H1 (cell line): ENCODE measurements around the gene ARID1B. TPM values are rescaled to one million over a fixed set of nuclear protein-coding genes. Genes with fewer than 3 reads are reported as not detected.

ENCODE experiments used
- CTCF ChIA-PET: fragments of 300-600 bp; sonication (Branson Sonifier 250); formaldehyde crosslinking; loops from one replicate; lab custom pipeline; 2021; ENCODE audit not compliant: partially characterized antibody; lab: Charles Lee
- POLR2A ChIA-PET: fragments of 300-600 bp; sonication (Branson Sonifier 250); formaldehyde crosslinking; loops from one replicate; lab custom pipeline; 2021; ENCODE audit warnings: inconsistent platforms; ENCODE audit not compliant: partially characterized antibody; lab: Charles Lee
- DNase-seq, 2 experiments: peaks; one replicate each; pipeline versions ENCODE4 v3.0.0 to v3.0.0-alpha.2; 2010 to 2022; ENCODE audit warnings: low spot score in 2 of 2, low read depth in 1 of 2, mixed read lengths in 1 of 2
- FAIRE-seq: peaks from 2 replicates; lab custom pipeline; 2011; peaks lifted over from hg19 to GRCh38; lab: Jason Lieb, UNC
- H2AFZ ChIP-seq: 2 replicates; pipeline ENCODE4 v1.8.1; 2012; ENCODE audit warnings: low read length, inconsistent platforms
- H2AK5ac ChIP-seq: 2 replicates; pipeline ENCODE4 v1.6.1; 2013; ENCODE audit warnings: low read depth, low read length
- H2BK120ac ChIP-seq: replicated peaks from 2 replicates; pipeline ENCODE3; 2013; ENCODE audit warnings: low read depth, low read length, inconsistent platforms
- H2BK12ac ChIP-seq: 2 replicates; pipeline ENCODE4 v1.6.1; 2013; ENCODE audit warnings: low read depth, low read length
- H2BK15ac ChIP-seq: 2 replicates; pipeline ENCODE4 v1.6.1; 2013; ENCODE audit warnings: low read length
- H2BK20ac ChIP-seq: 2 replicates; pipeline ENCODE4 v1.6.1; 2013; ENCODE audit warnings: low read length
- H2BK5ac ChIP-seq: 2 replicates; pipeline ENCODE4 v1.6.1; 2013; ENCODE audit warnings: low read depth, low read length
- H3K14ac ChIP-seq: 2 replicates; pipeline ENCODE4 v1.6.1; 2013; ENCODE audit warnings: inconsistent platforms; ENCODE audit not compliant: insufficient read length
- H3K18ac ChIP-seq: 2 replicates; pipeline ENCODE4 v1.6.1; 2013; ENCODE audit warnings: low read length; ENCODE audit errors: extremely low read depth
- H3K23ac ChIP-seq: 2 replicates; pipeline ENCODE4 v1.6.1; 2013; ENCODE audit warnings: inconsistent platforms; ENCODE audit not compliant: insufficient read length
- H3K23me2 ChIP-seq: 2 replicates; pipeline ENCODE4 v1.6.1; 2013; ENCODE audit warnings: low read depth, low read length
- H3K27ac ChIP-seq: 2 replicates; pipeline ENCODE4 v1.6.1; 2011; ENCODE audit warnings: low read depth, low read length, inconsistent platforms
- H3K27me3 ChIP-seq, 4 experiments: replicated peaks in 1 of 4; 1 replicate in 1 of 4; 2 replicates in 3 of 4; pipeline versions ENCODE4 v1.6.1 to v1.8.1; 2011 to 2013; ENCODE audit warnings: low read length in 3 of 4, mild to moderate bottlenecking in 3 of 4, inconsistent platforms in 2 of 4, mixed read lengths in 2 of 4, moderate library complexity in 1 of 4; ENCODE audit not compliant: control insufficient read depth in 3 of 4, insufficient read depth in 3 of 4; ENCODE audit errors: extremely low read depth in 1 of 4
- H3K36me3 ChIP-seq, 4 experiments: 2 replicates each; pipeline versions ENCODE4 v1.6.1 to v1.8.1; 2011 to 2013; ENCODE audit warnings: mild to moderate bottlenecking in 4 of 4, low read length in 3 of 4, moderate library complexity in 2 of 4, control low read depth in 1 of 4, inconsistent platforms in 1 of 4; ENCODE audit not compliant: insufficient read depth in 4 of 4, control insufficient read depth in 2 of 4
- H3K4ac ChIP-seq: replicated peaks from 2 replicates; pipeline ENCODE3; 2013; ENCODE audit warnings: low read length, low read depth, mixed read lengths, inconsistent platforms; ENCODE audit not compliant: insufficient read length
- H3K4me1 ChIP-seq, 4 experiments: replicated peaks in 1 of 4; 1 replicate in 1 of 4; 2 replicates in 3 of 4; pipeline versions ENCODE4 v1.6.1 to v1.8.1; 2011 to 2013; ENCODE audit warnings: low read length in 3 of 4, inconsistent platforms in 2 of 4, mixed read lengths in 1 of 4; ENCODE audit not compliant: insufficient read depth in 4 of 4, control insufficient read depth in 3 of 4
- H3K4me2 ChIP-seq, 2 experiments: 2 replicates each; pipeline versions ENCODE4 v1.6.1 to v1.8.1; 2011 to 2013; ENCODE audit warnings: low read depth in 2 of 2, low read length in 2 of 2, control low read depth in 1 of 2, inconsistent platforms in 1 of 2, mild to moderate bottlenecking in 1 of 2; ENCODE audit not compliant: insufficient read depth in 1 of 2
- H3K4me3 ChIP-seq, 4 experiments: fragments of 200-600, 300-600 bp in 1 of 4; sonication (generic), shearing (Covaris generic), sonication (Bioruptor Twin) in 1 of 4; 2 replicates each; pipeline versions ENCODE4 v1.5.1 to v1.8.1; 2011 to 2016; ENCODE audit warnings: low read length in 4 of 4, low read depth in 3 of 4, control low read depth in 2 of 4, inconsistent platforms in 2 of 4, mild to moderate bottlenecking in 2 of 4, mixed read lengths in 1 of 4, moderate library complexity in 1 of 4; ENCODE audit not compliant: insufficient read depth in 2 of 4; ENCODE audit errors: extremely low read depth in 1 of 4
- H3K56ac ChIP-seq: replicated peaks from 2 replicates; pipeline ENCODE3; 2013; ENCODE audit warnings: low read depth, mild to moderate bottlenecking, mixed read lengths, low read length, inconsistent platforms; ENCODE audit not compliant: insufficient read length
- H3K79me1 ChIP-seq: 2 replicates; pipeline ENCODE4 v1.6.1; 2013; ENCODE audit warnings: low read depth, low read length, control low read depth
- H3K79me2 ChIP-seq, 2 experiments: 2 replicates each; pipeline versions ENCODE4 v1.6.1 to v1.8.1; 2012 to 2013; ENCODE audit warnings: low read length in 2 of 2, mild to moderate bottlenecking in 2 of 2, inconsistent platforms in 1 of 2; ENCODE audit not compliant: insufficient read depth in 2 of 2, control insufficient read depth in 1 of 2
- H3K9ac ChIP-seq, 4 experiments: replicated peaks in 1 of 4; 1 replicate in 1 of 4; 2 replicates in 3 of 4; pipeline versions ENCODE4 v1.6.1 to v1.8.1; 2011 to 2013; ENCODE audit warnings: low read depth in 3 of 4, low read length in 3 of 4, control low read depth in 2 of 4, mild to moderate bottlenecking in 2 of 4, moderate library complexity in 2 of 4, inconsistent platforms in 1 of 4; ENCODE audit errors: extremely low read depth in 1 of 4
- H3K9me3 ChIP-seq, 2 experiments: 2 replicates each; pipeline versions ENCODE4 v1.6.1 to v1.8.1; 2012 to 2013; ENCODE audit warnings: mild to moderate bottlenecking in 2 of 2, moderate library complexity in 2 of 2, control low read depth in 1 of 2, inconsistent platforms in 1 of 2, low read depth in 1 of 2, low read length in 1 of 2, mixed read lengths in 1 of 2; ENCODE audit not compliant: insufficient read depth in 2 of 2
- H4K20me1 ChIP-seq, 2 experiments: replicated peaks in 1 of 2; 2 replicates each; pipeline versions ENCODE3 to v1.8.1; 2011 to 2013; ENCODE audit warnings: inconsistent platforms in 2 of 2, low read length in 2 of 2, mild to moderate bottlenecking in 1 of 2; ENCODE audit not compliant: insufficient read depth in 2 of 2, control insufficient read depth in 1 of 2
- H4K5ac ChIP-seq: 2 replicates; pipeline ENCODE4 v1.6.1; 2013; ENCODE audit warnings: low read length, low read depth, mixed read lengths, inconsistent platforms; ENCODE audit not compliant: insufficient read length
- H4K8ac ChIP-seq: 2 replicates; pipeline ENCODE4 v1.8.0; 2013; ENCODE audit warnings: mild to moderate bottlenecking, moderate library complexity, low read length, inconsistent platforms; ENCODE audit not compliant: insufficient read depth; ENCODE audit errors: extremely low read depth
- H4K91ac ChIP-seq: replicated peaks from 2 replicates; pipeline ENCODE3; 2013; ENCODE audit warnings: low read length, mixed read lengths, inconsistent platforms; ENCODE audit not compliant: insufficient read length
- BRCA1 ChIP-seq: IDR thresholded peaks from 2 replicates; pipeline ENCODE4 v1.6.1; 2012; ENCODE audit warnings: low read depth, low read length, improper control_type of control experiment
- EGR1 ChIP-seq: IDR thresholded peaks from 2 replicates; pipeline ENCODE4 v1.6.1; 2011; ENCODE audit warnings: low read depth, low read length, borderline replicate concordance
- EZH2 ChIP-seq: fragments of 200-600 bp; sonication (generic); IDR thresholded peaks from 2 replicates; pipeline ENCODE4 v1.7.1; 2012; ENCODE audit warnings: low read depth, mild to moderate bottlenecking, moderate library complexity, low read length, inconsistent platforms; ENCODE audit not compliant: severe bottlenecking
- FOSL1 ChIP-seq: IDR thresholded peaks from 2 replicates; pipeline ENCODE4 v1.6.1; 2011; ENCODE audit warnings: mild to moderate bottlenecking, low read depth, low read length, moderate library complexity; ENCODE audit not compliant: insufficient read depth
- GABPA ChIP-seq: IDR thresholded peaks from 2 replicates; pipeline ENCODE4 v1.6.1; 2011; ENCODE audit warnings: mild to moderate bottlenecking, low read length, moderate library complexity, borderline replicate concordance; ENCODE audit not compliant: insufficient read depth
- SAP30 ChIP-seq: fragments of 300-600 bp; sonication (generic); IDR thresholded peaks from 2 replicates; pipeline ENCODE4 v1.7.1; 2012; ENCODE audit warnings: low read length, moderate library complexity, mild to moderate bottlenecking, inconsistent platforms; ENCODE audit not compliant: insufficient read depth, insufficient replicate concordance
- TAF1 ChIP-seq: IDR thresholded peaks from 2 replicates; pipeline ENCODE4 v1.6.1; 2011; ENCODE audit warnings: mild to moderate bottlenecking, low read depth, low read length
- TAF7 ChIP-seq: optimal IDR thresholded peaks from 2 replicates; pipeline ENCODE3; 2011; ENCODE audit warnings: low read depth, mild to moderate bottlenecking, inconsistent platforms, low read length, moderate library complexity, borderline replicate concordance
- TEAD4 ChIP-seq: IDR thresholded peaks from 2 replicates; pipeline ENCODE4 v1.6.1; 2012; ENCODE audit warnings: low read depth, low read length, inconsistent platforms, mixed read lengths
- WGBS, 2 experiments: shearing (Covaris generic) in 1 of 2; methylation state at CpG; one replicate each; pipeline versions ENCODE4 v1.1.6 to v1.1.7; 2013 to 2015; ENCODE audit warnings: low lambda C conversion rate in 2 of 2, mixed read lengths in 2 of 2, inconsistent platforms in 1 of 2, low coverage in 1 of 2, missing lambda C conversion rate in 1 of 2; ENCODE audit not compliant: insufficient replicate concordance in 2 of 2, insufficient coverage in 1 of 2, insufficient read length in 1 of 2; ENCODE audit errors: extremely low coverage in 1 of 2, missing lambda C conversion rate in 1 of 2; 5-methylcytosine and 5-hydroxymethylcytosine counted together
- polyA plus RNA-seq, 7 experiments: library from polyadenylated mRNA; depleted of rRNA in 3 of 7; stranded (reverse) in 5 of 7; unstranded in 2 of 7; fragments of >200 nt in 5 of 7; fragments of 200-250 nt in 2 of 7; gene quantifications; 1 replicate in 5 of 7; 2 replicates in 1 of 7; 4 replicates in 1 of 7; pipeline versions ENCODE4 v1.2.1 to v1.2.3, GENCODE V29; 2011 to 2013; ENCODE audit warnings: missing spikeins in 2 of 7, mixed read lengths in 2 of 7
- total RNA-seq: library from RNA; stranded (reverse); fragmentation: NEBNext Ultra II Directional; extraction: Animal tissue kit (Norgen Biotek cat#: 25700); gene quantifications from 2 replicates; pipeline ENCODE4 v1.2.1, GENCODE V29; 2021

The ARID1B gene
- total and polyA plus RNA-seq, 2 of the 8 experiments (the other 6 are each of a cell fraction or from before 2014, with no cell fraction given): 24.3 to 70.3 TPM

DNA sequence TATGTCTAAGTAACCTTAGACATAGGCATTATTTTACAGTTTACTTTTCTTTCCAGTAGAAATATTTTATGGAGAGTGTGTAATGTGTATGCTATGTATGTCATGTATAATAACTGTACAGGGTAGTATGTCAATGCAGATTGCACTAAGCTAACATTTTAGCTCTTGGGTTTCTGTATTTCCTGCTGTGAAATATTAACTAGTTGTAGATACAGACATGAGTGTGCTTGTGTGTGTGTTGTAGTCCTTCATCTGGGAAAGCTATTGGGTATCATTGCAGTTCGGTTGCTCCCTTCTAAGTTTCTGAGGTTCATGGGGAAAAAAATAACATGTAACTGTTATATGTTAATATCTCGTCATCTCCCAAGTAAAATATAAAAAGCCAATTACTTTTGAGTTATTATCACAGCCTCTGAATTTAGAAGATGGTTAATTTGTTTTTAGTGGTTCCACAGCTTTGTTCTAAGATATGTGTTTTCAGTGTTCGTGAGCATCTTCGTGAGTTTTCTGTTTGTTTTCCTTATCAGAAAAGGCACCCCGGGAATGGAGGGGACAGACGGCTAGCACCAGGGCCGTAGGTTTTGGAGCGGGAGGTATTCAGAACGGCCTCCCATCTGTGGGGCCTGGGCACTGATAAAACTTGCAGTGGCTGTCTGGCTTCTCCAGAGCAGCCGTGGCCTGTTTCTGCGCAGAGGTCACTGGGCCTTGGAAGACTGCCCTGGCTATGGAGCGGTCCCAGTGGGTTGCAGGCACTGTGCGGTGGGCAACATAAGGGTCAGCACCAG is 215.0 kb downstream of the ARID1B start:
- H3K36me3 ChIP-seq: no peaks in the 10 kb centered on the region
- no peak overlapping the region for H2BK5ac ChIP-seq
- no peaks in the 10 kb centered on the region for H3K9me3 ChIP-seq
- no peak overlapping the region for H4K91ac ChIP-seq
- H3K14ac ChIP-seq: no peak overlapping the region
- peaks cover 2 to 6% of the 10 kb centered on the region in 2 experiments for H4K20me1 ChIP-seq
- H2BK120ac ChIP-seq: no peak overlapping the region
- DNase-seq (no peak), FAIRE-seq (no peak)
- H4K8ac ChIP-seq: no peak overlapping the region
- H3K79me1 ChIP-seq: peaks cover 6% of the 10 kb centered on the region; the same call in 1 of the 2 replicates
- no peak overlapping the region for H3K4ac ChIP-seq
- H2AFZ ChIP-seq: no peak overlapping the region
- H3K18ac ChIP-seq: no peak overlapping the region
- no peak overlapping the region for H3K9ac ChIP-seq
- H3K4me2 ChIP-seq: no peak overlapping the region
- H3K79me2 ChIP-seq: peaks cover 3 to 96% of the 10 kb centered on the region in 2 experiments; a peak in 3 of 4 replicates
- H3K23me2 ChIP-seq: no peaks in the 10 kb centered on the region
- ChIA-PET CTCF (interaction anchor here (1.1 to 1.2 kb wide), 2 partner anchors 9 to 49 kb away, joined by 3 read pairs; no protein-coding TSS in a partner anchor), POLR2A (interaction anchor here (0.6 to 0.8 kb wide), 2 partner anchors 11 to 30 kb away, joined by 3 read pairs; no protein-coding TSS in a partner anchor)
- 84% methylated on average over 13 of the region's 13 CpGs; no CpG with 5 or more reads in 1 of the 2 experiments for WGBS, 2 experiments
- no peak overlapping the region for H3K56ac ChIP-seq
- no peak overlapping the region for H4K5ac ChIP-seq
- H3K4me1 ChIP-seq: peaks cover 4 to 18% (median 13%) of the 10 kb centered on the region in 4 experiments; a peak in 5 of 7 replicates
- H2AK5ac ChIP-seq: no peak overlapping the region
- H2BK15ac ChIP-seq: no peak overlapping the region
- H2BK12ac ChIP-seq: no peak overlapping the region
- H3K4me3 ChIP-seq: no peak overlapping the region
- no peaks in the 10 kb centered on the region for H3K27me3 ChIP-seq
- no peak overlapping the region for H3K23ac ChIP-seq
- no peak overlapping the region for H3K27ac ChIP-seq
- no peak overlapping the region for H2BK20ac ChIP-seq
- TF ChIP-seq BRCA1: no peak
- no peak for TF ChIP-seq GABPA
- no peak for TF ChIP-seq SAP30
- no peak for TF ChIP-seq EZH2
- no peak for TF ChIP-seq TEAD4
- TF ChIP-seq EGR1: no peak
- TF ChIP-seq FOSL1: no peak
- TF ChIP-seq TAF7: no peak
- TF ChIP-seq TAF1: no peak
